Placental epithelial cell (primary cell): ENCODE measurements around the gene UBTF. TPM values are rescaled to one million over a fixed set of nuclear protein-coding genes. Genes with fewer than 3 reads are reported as not detected.

Source experiments
- small RNA-seq: library from RNA; depleted of rRNA; stranded (forward); fragments of <200 nt; gene quantifications from one replicate; pipeline ENCODE3, GENCODE V24; 2012
- total RNA-seq: library from RNA; depleted of rRNA; stranded (reverse); fragments of >200 nt; gene quantifications from 2 replicates; pipeline ENCODE4 v1.2.3, GENCODE V29; 2012

UBTF gene
- 43.8 and 90.3 TPM in 2 replicates for total RNA-seq

GRCh38 chr17:44219616-44220212 is at the start of gene UBTF:
Gene UBTF (minus strand): TSS chr17:44219675. CDS start chr17:44218229, 1,446 bp downstream.

GRCh38 chr17:44267818-44268490 is 48.5 kb upstream of the UBTF start, which contains the start of gene SLC4A1:
Gene SLC4A1 (minus strand): TSS chr17:44268135. CDS start chr17:44262866, 5,269 bp downstream.

GRCh38 chr17:44199553-44200477 is 19.7 kb downstream of the UBTF start, which contains the start of gene ATXN7L3:
Gene ATXN7L3 (minus strand): TSS chr17:44199884. CDS start chr17:44198070, 1,814 bp downstream.

GRCh38 chr17:44186307-44187130 is 33.0 kb downstream of the UBTF start, which contains the start of gene TMUB2:
Gene TMUB2 (plus strand): TSS chr17:44186972. CDS start chr17:44187709, 737 bp downstream.

GRCh38 chr17:44170499-44171201 is 48.8 kb downstream of the UBTF start, which contains the start of gene ASB16:
Gene ASB16 (plus strand): TSS chr17:44170704. CDS start chr17:44170790, 86 bp downstream.

Small RNA genes within 50 kb of the gene (small RNA-seq; reads per million reads assigned to genes)
- gene MIR6782, result not detected

Other genes with a start within 250 kb of the UBTF start
- 2.4 and 2.5 TPM in 2 replicates for gene NAGS, start 215.1 kb downstream of the UBTF start, total RNA-seq
- 60.3 and 125 TPM in 2 replicates for gene TMEM101, start 204.7 kb downstream of the UBTF start, total RNA-seq
- 20.8 and 50.0 TPM in 2 replicates for gene LSM12, start 153.0 kb downstream of the UBTF start, total RNA-seq
- gene G6PC3, start 148.9 kb downstream of the UBTF start, total RNA-seq, result 11.8 and 24.2 TPM in 2 replicates
- 27.3 and 35.7 TPM in 2 replicates for gene HDAC5, start 96.0 kb downstream of the UBTF start, total RNA-seq
- 1.5 and 1.6 TPM in 2 replicates for gene HROB, start 77.7 kb downstream of the UBTF start, total RNA-seq
- gene ASB16, start 49.0 kb downstream of the UBTF start, total RNA-seq, result 0.11 TPM in 1 of 2 replicates, not detected in the other
- 34.3 and 44.4 TPM in 2 replicates for gene TMUB2, start 32.7 kb downstream of the UBTF start, total RNA-seq
- 56.1 and 60.1 TPM in 2 replicates for gene ATXN7L3, start 19.8 kb downstream of the UBTF start, total RNA-seq
- not detected in 2 replicates for gene SLC4A1, start 48.5 kb upstream of the UBTF start, total RNA-seq
- gene RUNDC3A, start 88.9 kb upstream of the UBTF start, total RNA-seq, result 0.11 TPM in 1 of 2 replicates, not detected in the other
- 101 and 160 TPM in 2 replicates for gene SLC25A39, start 105.1 kb upstream of the UBTF start, total RNA-seq
- gene GRN, start 125.6 kb upstream of the UBTF start, total RNA-seq, result 228 and 715 TPM in 2 replicates
- gene FAM171A2, start 144.2 kb upstream of the UBTF start, total RNA-seq, result 2.2 and 4.3 TPM in 2 replicates
- 0.11 and 1.2 TPM in 2 replicates for gene ITGA2B, start 170.0 kb upstream of the UBTF start, total RNA-seq